Omental fat pad (tissue), 4 donors: ENCODE measurements around the gene NOTO. TPM values are rescaled to one million over a fixed set of nuclear protein-coding genes. Genes with fewer than 3 reads are reported as not detected.

Source experiments
- ATAC-seq: fragments of 150-250 bp; one replicate; pipeline ENCODE4 v1.9.1; 2016; ENCODE audit warnings: mild to moderate bottlenecking, moderate library complexity; ENCODE audit not compliant: low FRiP score
- DNase-seq: peaks from one replicate; pipeline ENCODE4 v3.0.0-alpha.2; 2019; ENCODE audit warnings: low spot score
- total RNA-seq, 4 donors: library from RNA; depleted of rRNA; stranded (reverse); fragments of >200 nt; gene quantifications; one replicate each; pipeline ENCODE4 v1.1.0, GENCODE V29; 2016
- TF ChIP-seq, protein P1 (sequence below), 3 donors: fragments of 450-650 bp; IDR thresholded peaks; one replicate each; pipeline ENCODE4 v1.5.1; 2016 to 2017; ENCODE audit warnings: antibody characterized with exemption in 3 of 3, mild to moderate bottlenecking in 3 of 3, moderate library complexity in 2 of 3

NOTO gene
- total RNA-seq, 4 donors from 2014 or later = not detected

DNA sequence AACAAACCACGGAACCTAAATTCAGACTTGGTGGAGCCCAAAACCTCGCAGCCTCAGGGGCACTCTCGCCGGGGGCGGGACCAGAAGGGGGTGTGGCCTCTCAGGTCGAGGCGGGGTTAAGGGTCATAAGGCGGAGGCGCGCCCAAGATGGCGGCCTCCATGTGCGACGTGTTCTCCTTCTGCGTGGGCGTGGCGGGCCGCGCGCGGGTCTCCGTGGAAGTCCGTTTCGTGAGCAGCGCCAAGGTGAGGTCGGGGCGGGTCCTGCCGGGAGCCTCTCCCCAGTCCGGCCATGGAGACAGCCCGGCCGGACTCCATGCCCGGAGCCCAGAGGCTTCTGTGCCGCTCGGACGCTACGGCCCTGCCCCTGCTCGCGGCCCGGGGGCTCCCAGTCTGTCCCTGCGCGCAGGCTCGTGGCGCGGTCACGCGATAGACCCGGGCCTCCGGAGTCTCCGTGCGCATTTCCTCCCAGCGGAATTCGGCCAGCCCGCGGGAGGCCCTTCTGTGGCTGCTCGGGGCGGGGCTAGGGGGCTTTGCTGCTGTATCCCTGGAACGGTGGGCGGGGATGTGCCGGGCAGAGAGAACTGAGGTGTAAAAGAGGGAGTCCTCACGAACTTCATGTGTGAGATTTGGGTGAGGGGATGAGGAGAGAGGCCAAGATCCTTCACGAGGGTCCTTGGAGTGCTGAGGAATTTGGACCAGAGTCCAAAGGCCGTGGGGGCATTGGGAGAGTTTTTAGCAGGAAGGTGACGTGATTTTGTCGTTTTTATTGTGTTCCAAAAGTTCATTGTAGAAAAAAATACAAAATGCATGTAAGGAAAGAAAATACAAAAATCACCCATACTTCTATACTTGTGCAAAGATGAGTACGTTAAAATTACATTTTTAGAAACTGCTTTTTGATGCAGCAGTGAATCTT, 12.0 kb downstream of the NOTO start, which contains the start of gene SMYD5:
Gene SMYD5 (plus strand): TSS at position 126 of the 916 bp plus-strand sequence. CDS start 22 bp downstream, at position 148.
- ATAC-seq (peak; percentile 92), DNase-seq (peak; percentile 71)
- TF ChIP-seq, protein P1, sequence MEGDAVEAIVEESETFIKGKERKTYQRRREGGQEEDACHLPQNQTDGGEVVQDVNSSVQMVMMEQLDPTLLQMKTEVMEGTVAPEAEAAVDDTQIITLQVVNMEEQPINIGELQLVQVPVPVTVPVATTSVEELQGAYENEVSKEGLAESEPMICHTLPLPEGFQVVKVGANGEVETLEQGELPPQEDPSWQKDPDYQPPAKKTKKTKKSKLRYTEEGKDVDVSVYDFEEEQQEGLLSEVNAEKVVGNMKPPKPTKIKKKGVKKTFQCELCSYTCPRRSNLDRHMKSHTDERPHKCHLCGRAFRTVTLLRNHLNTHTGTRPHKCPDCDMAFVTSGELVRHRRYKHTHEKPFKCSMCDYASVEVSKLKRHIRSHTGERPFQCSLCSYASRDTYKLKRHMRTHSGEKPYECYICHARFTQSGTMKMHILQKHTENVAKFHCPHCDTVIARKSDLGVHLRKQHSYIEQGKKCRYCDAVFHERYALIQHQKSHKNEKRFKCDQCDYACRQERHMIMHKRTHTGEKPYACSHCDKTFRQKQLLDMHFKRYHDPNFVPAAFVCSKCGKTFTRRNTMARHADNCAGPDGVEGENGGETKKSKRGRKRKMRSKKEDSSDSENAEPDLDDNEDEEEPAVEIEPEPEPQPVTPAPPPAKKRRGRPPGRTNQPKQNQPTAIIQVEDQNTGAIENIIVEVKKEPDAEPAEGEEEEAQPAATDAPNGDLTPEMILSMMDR (IDR thresholded peaks at IDR 0.05) = no peak

DNA sequence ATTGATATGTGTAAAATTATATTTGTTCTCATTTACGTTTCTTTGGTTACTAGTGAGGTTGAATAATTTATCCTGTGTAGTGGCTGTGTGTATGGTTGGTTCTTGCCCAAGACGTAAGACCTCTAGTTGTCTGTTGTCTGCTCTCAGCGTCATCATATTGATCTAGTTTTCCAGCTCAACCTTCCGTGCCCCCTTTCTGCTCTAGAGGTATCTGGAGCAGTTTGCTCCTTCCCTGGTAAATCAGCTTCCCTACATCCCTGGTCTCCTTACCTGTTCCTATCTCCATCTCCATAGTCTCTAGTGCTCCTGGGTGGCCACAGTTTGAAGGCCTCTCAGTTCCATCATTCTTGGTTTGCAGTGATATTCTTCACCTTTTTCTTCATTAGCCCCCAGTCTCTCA, 12.9 kb downstream of the NOTO start:
- DNase-seq (no peak), ATAC-seq (no peak)
- TF ChIP-seq, protein P1 (IDR thresholded peaks at IDR 0.05) = no peak

GRCh38 chr2:73217160-73217559, 14.8 kb downstream of the NOTO start:
- TF ChIP-seq, protein P1 (IDR thresholded peaks at IDR 0.05) = no peak
- DNase-seq (no peak), ATAC-seq (no peak)

- DNase-seq (no peak), ATAC-seq (no peak)
- TF ChIP-seq, protein P1 (IDR thresholded peaks at IDR 0.05) = no peak
Measured at GRCh38 chr2:73217826-73218225, 15.5 kb downstream of the NOTO start.

GRCh38 chr2:73218298-73218697, 15.9 kb downstream of the NOTO start:
- DNase-seq = no peak
- TF ChIP-seq, protein P1 (IDR thresholded peaks at IDR 0.05) = no peak
- ATAC-seq = no peak

GRCh38 chr2:73223821-73224220, 21.4 kb downstream of the NOTO start:
- TF ChIP-seq, protein P1 (IDR thresholded peaks at IDR 0.05) = no peak
- DNase-seq = no peak
- ATAC-seq = no peak
